OCI-LY7 (cell line): ENCODE data around the gene SORCS1. TPM values are rescaled to one million over a fixed set of nuclear protein-coding genes. Genes with fewer than 3 reads are reported as not detected.

Experiments
- BruUV-seq: library from RNA; stranded (reverse); fragments of 400-500 nt; replicated peaks from 2 replicates; lab custom pipeline; 2021; lab: Mats Ljungman, UMichigan
- CTCF ChIA-PET: fragments of 300-600 bp; sonication (Branson Sonifier 250); formaldehyde crosslinking; loops from one replicate; lab custom pipeline; 2022; ENCODE audit warnings: antibody characterized with exemption; ENCODE audit not compliant: unreplicated experiment; lab: Charles Lee
- POLR2A ChIA-PET: fragments of 300-600 bp; sonication (Branson Sonifier 250); formaldehyde crosslinking; loops from one replicate; lab custom pipeline; 2022; ENCODE audit warnings: antibody characterized with exemption; lab: Charles Lee
- DNase-seq: peaks from one replicate; pipeline ENCODE4 v3.0.0-alpha.2; 2015; ENCODE audit warnings: low spot score
- H2AFZ ChIP-seq: fragments of 200-600 bp; sonication (generic), shearing (Covaris generic); 2 replicates; pipeline ENCODE4 v1.6.1; 2014; ENCODE audit warnings: mild to moderate bottlenecking, antibody characterized with exemption, low read length, moderate library complexity
- H3K27ac ChIP-seq: fragments of 200-600 bp; sonication (generic); 2 replicates; pipeline ENCODE4 v1.5.1; 2014; ENCODE audit warnings: mixed run types, low read depth, mild to moderate bottlenecking, moderate library complexity, low read length, inconsistent platforms; ENCODE audit not compliant: poor library complexity, severe bottlenecking
- H3K36me3 ChIP-seq: fragments of 200-600 bp; sonication (generic); 2 replicates; pipeline ENCODE4 v1.6.1; 2014; ENCODE audit warnings: mild to moderate bottlenecking, antibody characterized with exemption, low read length, moderate library complexity, mixed read lengths; ENCODE audit not compliant: insufficient read depth
- H3K4me1 ChIP-seq: fragments of 200-600 bp; sonication (generic); 2 replicates; pipeline ENCODE4 v1.5.1; 2014; ENCODE audit warnings: mild to moderate bottlenecking, low read length; ENCODE audit not compliant: insufficient read depth, poor library complexity, severe bottlenecking
- H3K4me2 ChIP-seq: fragments of 200-600 bp; sonication (generic); 2 replicates; pipeline ENCODE4 v1.6.1; 2014; ENCODE audit warnings: mild to moderate bottlenecking, low read length
- H3K4me3 ChIP-seq: fragments of 200-600 bp; sonication (generic); 2 replicates; pipeline ENCODE4 v1.5.1; 2014; ENCODE audit warnings: mild to moderate bottlenecking, low read depth, low read length; ENCODE audit not compliant: poor library complexity, severe bottlenecking
- H3K79me2 ChIP-seq: fragments of 200-600 bp; sonication (generic); 2 replicates; pipeline ENCODE4 v1.6.1; 2016; ENCODE audit warnings: low read depth, mild to moderate bottlenecking, low read length, moderate library complexity, mixed read lengths; ENCODE audit not compliant: insufficient read depth
- H3K9me2 ChIP-seq: fragments of 200-600 bp; sonication (generic); 2 replicates; pipeline ENCODE4 v1.6.1; 2016; ENCODE audit warnings: mild to moderate bottlenecking, low read length, mixed read lengths; ENCODE audit not compliant: insufficient read depth
- H3K9me3 ChIP-seq: fragments of 200-600 bp; sonication (generic); 2 replicates; pipeline ENCODE4 v1.6.1; 2014; ENCODE audit warnings: mild to moderate bottlenecking, mixed run types, low read length, mixed read lengths
- H4K20me1 ChIP-seq: fragments of 200-600 bp; sonication (generic); 2 replicates; pipeline ENCODE4 v1.6.1; 2014; ENCODE audit warnings: mild to moderate bottlenecking, antibody characterized with exemption, low read length, moderate library complexity, mixed read lengths; ENCODE audit not compliant: insufficient read depth
- EZH2phosphoT487 ChIP-seq: fragments of 200-600 bp; sonication (generic); IDR thresholded peaks from 2 replicates; pipeline ENCODE4 v1.6.1; 2018; ENCODE audit warnings: low read depth, borderline replicate concordance, mild to moderate bottlenecking, mixed run types, antibody characterized with exemption, low read length, moderate library complexity, mixed read lengths
- intact Hi-C: fragments of 100-400 bp; cut with micrococcal nuclease; formaldehyde crosslinking; loops from one replicate; pipeline ENCODE4 v1.10.0; 2022; ENCODE audit not compliant: unreplicated experiment
- total RNA-seq, 2 experiments: library from RNA; depleted of rRNA in 1 of 2; stranded (reverse); fragments of >200 nt in 1 of 2; shearing (Covaris generic) in 1 of 2; gene quantifications; 2 replicates each; pipeline ENCODE4 v1.2.3, GENCODE V29; 2014 to 2022
- TF ChIP-seq, protein P1 (sequence below): fragments of 200-600 bp; sonication (generic); conservative IDR thresholded peaks from 2 replicates; pipeline ENCODE4 v1.5.1; 2014; ENCODE audit warnings: mild to moderate bottlenecking, antibody characterized with exemption, low read length, moderate library complexity, mixed read lengths

The SORCS1 gene
- total RNA-seq, 2 experiments from 2014 or later, result not detected

DNA sequence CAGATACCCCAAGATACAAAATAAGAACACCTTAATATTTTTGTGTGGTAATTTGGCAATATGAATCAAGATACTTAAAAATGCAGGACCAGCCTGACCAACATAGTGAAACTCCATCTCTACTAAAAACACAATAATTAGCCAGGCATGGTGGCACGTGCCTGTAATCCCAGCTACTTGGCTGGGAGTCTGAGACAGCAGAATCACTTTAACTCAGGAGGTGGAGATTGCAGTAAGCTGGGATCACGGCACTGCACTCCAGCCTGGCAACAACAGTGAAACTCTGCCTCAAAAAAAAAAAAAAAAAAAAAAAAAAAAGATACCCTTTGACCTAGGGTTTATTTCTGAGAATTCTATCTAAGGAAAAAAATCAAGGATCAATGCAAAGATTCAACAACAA lies 450.7 kb downstream of the SORCS1 start:
- Histone ChIP-seq H3K9me3 (no peaks in the 10 kb centered on the region), H3K9me2 (no peaks in the 10 kb centered on the region), H3K4me3 (no peak overlapping the region), H3K27ac (no peak overlapping the region), H2AFZ (no peak overlapping the region), H3K4me1 (no peaks in the 10 kb centered on the region), H3K36me3 (no peaks in the 10 kb centered on the region), H3K4me2 (no peak overlapping the region), H4K20me1 (no peaks in the 10 kb centered on the region), H3K79me2 (no peaks in the 10 kb centered on the region)
- CTCF ChIA-PET, result no interaction called here
- BruUV-seq, result no TSS peak
- POLR2A ChIA-PET, result interaction anchor here (0.7 kb wide), 1 partner anchor 1467 kb away, joined by 3 read pairs; no protein-coding TSS in a partner anchor
- TF ChIP-seq EZH2phosphoT487, result no peak
- TF ChIP-seq, protein P1, sequence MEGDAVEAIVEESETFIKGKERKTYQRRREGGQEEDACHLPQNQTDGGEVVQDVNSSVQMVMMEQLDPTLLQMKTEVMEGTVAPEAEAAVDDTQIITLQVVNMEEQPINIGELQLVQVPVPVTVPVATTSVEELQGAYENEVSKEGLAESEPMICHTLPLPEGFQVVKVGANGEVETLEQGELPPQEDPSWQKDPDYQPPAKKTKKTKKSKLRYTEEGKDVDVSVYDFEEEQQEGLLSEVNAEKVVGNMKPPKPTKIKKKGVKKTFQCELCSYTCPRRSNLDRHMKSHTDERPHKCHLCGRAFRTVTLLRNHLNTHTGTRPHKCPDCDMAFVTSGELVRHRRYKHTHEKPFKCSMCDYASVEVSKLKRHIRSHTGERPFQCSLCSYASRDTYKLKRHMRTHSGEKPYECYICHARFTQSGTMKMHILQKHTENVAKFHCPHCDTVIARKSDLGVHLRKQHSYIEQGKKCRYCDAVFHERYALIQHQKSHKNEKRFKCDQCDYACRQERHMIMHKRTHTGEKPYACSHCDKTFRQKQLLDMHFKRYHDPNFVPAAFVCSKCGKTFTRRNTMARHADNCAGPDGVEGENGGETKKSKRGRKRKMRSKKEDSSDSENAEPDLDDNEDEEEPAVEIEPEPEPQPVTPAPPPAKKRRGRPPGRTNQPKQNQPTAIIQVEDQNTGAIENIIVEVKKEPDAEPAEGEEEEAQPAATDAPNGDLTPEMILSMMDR, result no peak
- DNase-seq, result no peak
- intact Hi-C loops, result loop anchor here (5.0 kb wide), 1 partner anchor 1098 kb away; no protein-coding TSS in a partner anchor

DNA sequence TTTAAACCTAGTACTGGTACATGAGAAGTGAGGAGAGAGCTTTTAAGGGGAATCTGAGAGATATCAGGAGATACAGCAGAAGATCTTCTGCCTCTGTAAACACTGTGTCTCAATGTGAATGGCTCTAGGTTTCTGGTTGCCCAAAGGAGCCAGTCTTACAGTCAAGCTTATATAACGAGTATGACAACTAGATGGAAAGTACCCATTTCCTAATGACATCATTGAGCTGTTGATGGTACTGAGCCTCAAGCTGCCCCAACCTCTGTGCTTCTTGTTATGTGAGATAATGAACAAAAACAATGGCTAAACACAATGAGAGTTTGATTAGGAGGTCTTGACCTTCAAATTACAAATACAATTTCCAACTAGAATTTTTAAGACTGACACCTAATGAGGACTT lies 451.5 kb downstream of the SORCS1 start:
- no peak overlapping the region for H2AFZ ChIP-seq
- no peak overlapping the region for H3K4me3 ChIP-seq
- H3K4me2 ChIP-seq, result no peak overlapping the region
- BruUV-seq, result no TSS peak
- H3K9me3 ChIP-seq, result no peaks in the 10 kb centered on the region
- H3K4me1 ChIP-seq, result no peaks in the 10 kb centered on the region
- TF ChIP-seq, protein P1, result no peak
- no peak for TF ChIP-seq EZH2phosphoT487
- no peak overlapping the region for H3K27ac ChIP-seq
- H3K36me3 ChIP-seq, result no peaks in the 10 kb centered on the region
- ChIA-PET CTCF (no interaction called here), POLR2A (interaction anchor here (1.0 kb wide), 1 partner anchor 11 kb away, joined by 4 read pairs; no protein-coding TSS in a partner anchor)
- no peak for DNase-seq
- no peaks in the 10 kb centered on the region for H3K9me2 ChIP-seq
- no peaks in the 10 kb centered on the region for H4K20me1 ChIP-seq
- intact Hi-C loops, result loop anchor here (5.0 kb wide), 1 partner anchor 1099 kb away; no protein-coding TSS in a partner anchor
- H3K79me2 ChIP-seq, result no peaks in the 10 kb centered on the region

DNA sequence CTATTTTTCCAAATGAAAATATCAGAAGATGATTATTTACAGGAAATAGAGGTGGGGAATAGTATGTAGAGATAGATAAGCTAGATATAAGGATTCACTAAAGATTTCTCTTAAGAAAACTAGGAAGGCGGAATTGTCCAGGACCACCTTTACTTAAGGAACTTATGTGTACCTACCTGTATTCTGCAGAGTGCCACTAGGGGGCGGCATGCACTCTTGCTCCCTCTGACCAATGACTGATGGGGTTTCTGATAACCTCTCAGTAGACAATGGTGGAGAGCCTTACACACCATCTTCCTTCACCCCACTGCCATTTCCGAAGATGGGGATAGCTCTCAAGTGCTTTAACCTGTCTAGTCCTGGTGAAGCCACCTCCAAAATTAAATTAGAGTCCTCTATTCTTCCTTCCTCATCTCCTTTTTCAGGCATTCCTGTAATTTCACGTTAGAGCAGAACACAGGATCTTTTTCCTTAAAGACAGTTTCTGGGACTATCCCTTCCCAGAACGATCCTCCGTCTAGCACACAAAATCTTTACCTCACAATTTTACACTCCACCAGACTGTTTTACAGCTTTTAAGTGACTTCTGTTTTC lies 453.1 kb downstream of the SORCS1 start:
- Histone ChIP-seq H4K20me1 (no peaks in the 10 kb centered on the region), H3K36me3 (no peaks in the 10 kb centered on the region), H3K4me2 (no peak overlapping the region), H3K9me3 (no peaks in the 10 kb centered on the region), H3K27ac (no peak overlapping the region), H3K4me1 (no peaks in the 10 kb centered on the region), H3K79me2 (no peaks in the 10 kb centered on the region), H3K4me3 (no peak overlapping the region), H3K9me2 (no peaks in the 10 kb centered on the region), H2AFZ (no peak overlapping the region)
- CTCF ChIA-PET, result no interaction called here
- POLR2A ChIA-PET, result no interaction called here
- DNase-seq, result peak; percentile 49
- TF ChIP-seq, protein P1, result peak; percentile 93
- TF ChIP-seq EZH2phosphoT487, result no peak
- no TSS peak for BruUV-seq
- intact Hi-C loops, result loop anchor here (5.0 kb wide), 1 partner anchor 1101 kb away; no protein-coding TSS in a partner anchor
